Measurements from ENCODE around the gene WASF2.
"Not testable (repeated sequence)": the region's sequence is repeated elsewhere in the genome, so short reads cannot be mapped to it uniquely, and the experiment has no call there.

WASF2 gene

DNA sequence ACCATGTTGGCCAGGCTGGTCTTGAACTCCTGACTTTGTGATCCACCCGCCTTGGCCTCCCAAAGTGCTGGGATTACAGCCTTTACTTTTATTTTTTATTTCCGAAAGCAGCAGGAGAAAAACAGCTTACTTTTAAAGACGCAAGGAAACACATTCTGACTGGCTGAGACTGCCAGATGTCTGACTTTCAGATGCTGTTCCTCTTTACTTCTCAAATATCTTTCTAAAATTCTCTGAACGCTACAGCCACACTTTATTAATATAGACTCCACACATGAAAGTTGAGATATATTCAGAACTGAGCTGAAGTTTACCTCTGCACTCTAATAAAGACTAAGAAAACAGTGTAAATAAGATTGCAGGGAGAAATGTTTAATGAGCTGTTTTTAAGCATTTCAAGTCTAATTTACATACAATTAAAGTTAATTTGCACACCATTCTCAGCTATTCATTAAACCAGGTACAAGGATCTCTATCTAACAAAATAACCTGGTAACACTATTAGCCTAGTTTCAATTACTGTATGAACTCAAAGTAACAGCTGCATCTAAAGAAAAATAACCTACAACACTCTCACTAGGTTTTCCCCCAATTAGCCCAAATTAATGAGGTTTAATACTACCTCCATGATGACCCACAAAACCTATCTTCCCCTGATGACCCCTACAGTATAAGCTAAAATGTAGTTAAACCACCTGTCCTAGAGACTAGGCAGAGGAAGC is 24.9 kb downstream of the WASF2 start:
- no peak for DNase-seq (ENCODE audit: low read depth in 1 of 2, low spot score in 1 of 2)
- H3K27ac ChIP-seq (replicated peaks) = no peak overlapping the region
- H3K4me3 ChIP-seq (replicated peaks; ENCODE audit: insufficient read depth, low read length) = no peak overlapping the region
- no peak for TF ChIP-seq GABPA (IDR thresholded peaks at IDR 0.05; ENCODE audit: low read depth)
- no peak for TF ChIP-seq POLR2AphosphoS5 (IDR thresholded peaks at IDR 0.05; ENCODE audit: low read depth)
- no peak for TF ChIP-seq SPI1 (IDR thresholded peaks at IDR 0.05; ENCODE audit: borderline replicate concordance, low read depth)
- TF ChIP-seq CTCF (IDR thresholded peaks at IDR 0.05; ENCODE audit: insufficient read depth, low read length) = no peak
- H3K27me3 ChIP-seq (ENCODE audit: insufficient read depth, poor library complexity, severe bottlenecking) = no peaks in the 10 kb centered on the region

- H3K27ac ChIP-seq (replicated peaks); H3K27me3 ChIP-seq (ENCODE audit: insufficient read depth, poor library complexity, severe bottlenecking); H3K4me3 ChIP-seq (replicated peaks; ENCODE audit: insufficient read depth, low read length); DNase-seq (ENCODE audit: low read depth in 1 of 2, low spot score in 1 of 2): not testable (repeated sequence)
Observed at GRCh38 chr1:27463916-27464315, 26.1 kb downstream of the WASF2 start.

DNA sequence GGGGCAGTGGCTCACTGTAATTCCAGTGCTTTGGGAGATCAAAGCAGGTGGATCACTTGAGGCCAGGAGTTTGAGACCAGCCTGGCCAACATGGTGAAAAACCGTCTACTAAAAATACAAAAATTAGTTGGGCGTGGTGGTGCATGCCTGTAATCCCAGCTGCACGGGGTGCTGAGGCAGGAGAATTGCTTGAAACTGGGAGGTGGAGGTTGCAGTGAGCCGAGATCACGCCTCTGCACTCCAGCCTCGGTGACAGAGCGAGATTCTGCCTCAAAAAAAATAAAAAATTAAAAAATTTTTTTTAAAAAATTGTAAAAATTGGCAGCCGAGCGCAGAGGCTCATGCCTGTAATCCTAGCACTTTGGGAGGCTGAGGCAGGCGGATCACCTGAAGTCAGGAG is 31.4 kb downstream of the WASF2 start:
- not testable (repeated sequence) for H3K4me3 ChIP-seq (replicated peaks; ENCODE audit: insufficient read depth, low read length); DNase-seq (ENCODE audit: low read depth in 1 of 2, low spot score in 1 of 2); H3K27ac ChIP-seq (replicated peaks); H3K27me3 ChIP-seq (ENCODE audit: insufficient read depth, poor library complexity, severe bottlenecking)

- TF ChIP-seq SPI1 (IDR thresholded peaks at IDR 0.05; ENCODE audit: borderline replicate concordance, low read depth) (no peak), POLR2AphosphoS5 (IDR thresholded peaks at IDR 0.05; ENCODE audit: low read depth) (no peak), CTCF (IDR thresholded peaks at IDR 0.05; ENCODE audit: insufficient read depth, low read length) (no peak), GABPA (IDR thresholded peaks at IDR 0.05; ENCODE audit: low read depth) (no peak), REST (IDR thresholded peaks at IDR 0.05; ENCODE audit: insufficient replicate concordance, low read depth) (no peak)
- no peak overlapping the region for H3K27ac ChIP-seq (replicated peaks)
- no peaks in the 10 kb centered on the region for H3K27me3 ChIP-seq (ENCODE audit: insufficient read depth, poor library complexity, severe bottlenecking)
- no peak for DNase-seq (ENCODE audit: low read depth in 1 of 2, low spot score in 1 of 2)
- no peak overlapping the region for H3K4me3 ChIP-seq (replicated peaks; ENCODE audit: insufficient read depth, low read length)
Observed at GRCh38 chr1:27455139-27455811, 34.7 kb downstream of the WASF2 start.

DNA sequence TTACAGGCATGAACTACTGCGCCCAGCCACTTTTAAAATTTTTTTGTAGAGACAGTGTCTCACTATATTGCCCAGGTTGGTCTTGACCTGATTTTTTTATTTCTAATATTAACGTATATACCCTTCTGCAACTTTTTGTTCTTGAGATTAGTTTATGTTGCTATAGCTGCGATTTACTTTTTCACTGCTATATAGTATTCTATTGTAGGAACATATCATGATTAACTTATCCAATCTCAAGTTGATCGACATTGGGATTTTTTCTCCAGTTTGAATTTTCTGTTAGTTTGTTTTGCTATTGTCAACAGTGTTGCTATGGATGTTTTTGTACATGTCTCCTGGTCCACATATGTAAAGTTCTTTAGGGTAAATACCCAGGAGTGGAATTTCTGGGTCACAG is 35.4 kb downstream of the WASF2 start:
- DNase-seq (ENCODE audit: low read depth in 1 of 2, low spot score in 1 of 2) = no peak
- Histone ChIP-seq H3K27me3 (ENCODE audit: insufficient read depth, poor library complexity, severe bottlenecking) (no peaks in the 10 kb centered on the region), H3K4me3 (replicated peaks; ENCODE audit: insufficient read depth, low read length) (no peak overlapping the region), H3K27ac (replicated peaks) (no peak overlapping the region)
- TF ChIP-seq REST (IDR thresholded peaks at IDR 0.05; ENCODE audit: insufficient replicate concordance, low read depth) = no peak
